OCI-LY7 (cell line): ENCODE data around the gene DCTN1. TPM values are rescaled to one million over a fixed set of nuclear protein-coding genes. Genes with fewer than 3 reads are reported as not detected.

Experiments used
- BruUV-seq: library from RNA; stranded (reverse); fragments of 400-500 nt; replicated peaks from 2 replicates; lab custom pipeline; 2021; lab: Mats Ljungman, UMichigan
- CTCF ChIA-PET: fragments of 300-600 bp; sonication (Branson Sonifier 250); formaldehyde crosslinking; loops from one replicate; lab custom pipeline; 2022; ENCODE audit warnings: antibody characterized with exemption; ENCODE audit not compliant: unreplicated experiment; lab: Charles Lee
- POLR2A ChIA-PET: fragments of 300-600 bp; sonication (Branson Sonifier 250); formaldehyde crosslinking; loops from one replicate; lab custom pipeline; 2022; ENCODE audit warnings: antibody characterized with exemption; lab: Charles Lee
- DNase-seq: peaks from one replicate; pipeline ENCODE4 v3.0.0-alpha.2; 2015; ENCODE audit warnings: low spot score
- H2AFZ ChIP-seq: fragments of 200-600 bp; sonication (generic), shearing (Covaris generic); 2 replicates; pipeline ENCODE4 v1.6.1; 2014; ENCODE audit warnings: mild to moderate bottlenecking, antibody characterized with exemption, low read length, moderate library complexity
- H3K27ac ChIP-seq: fragments of 200-600 bp; sonication (generic); 2 replicates; pipeline ENCODE4 v1.5.1; 2014; ENCODE audit warnings: mixed run types, low read depth, mild to moderate bottlenecking, moderate library complexity, low read length, inconsistent platforms; ENCODE audit not compliant: poor library complexity, severe bottlenecking
- H3K36me3 ChIP-seq: fragments of 200-600 bp; sonication (generic); 2 replicates; pipeline ENCODE4 v1.6.1; 2014; ENCODE audit warnings: mild to moderate bottlenecking, antibody characterized with exemption, low read length, moderate library complexity, mixed read lengths; ENCODE audit not compliant: insufficient read depth
- H3K4me1 ChIP-seq: fragments of 200-600 bp; sonication (generic); 2 replicates; pipeline ENCODE4 v1.5.1; 2014; ENCODE audit warnings: mild to moderate bottlenecking, low read length; ENCODE audit not compliant: insufficient read depth, poor library complexity, severe bottlenecking
- H3K4me2 ChIP-seq: fragments of 200-600 bp; sonication (generic); 2 replicates; pipeline ENCODE4 v1.6.1; 2014; ENCODE audit warnings: mild to moderate bottlenecking, low read length
- H3K4me3 ChIP-seq: fragments of 200-600 bp; sonication (generic); 2 replicates; pipeline ENCODE4 v1.5.1; 2014; ENCODE audit warnings: mild to moderate bottlenecking, low read depth, low read length; ENCODE audit not compliant: poor library complexity, severe bottlenecking
- H3K79me2 ChIP-seq: fragments of 200-600 bp; sonication (generic); 2 replicates; pipeline ENCODE4 v1.6.1; 2016; ENCODE audit warnings: low read depth, mild to moderate bottlenecking, low read length, moderate library complexity, mixed read lengths; ENCODE audit not compliant: insufficient read depth
- H3K9me2 ChIP-seq: fragments of 200-600 bp; sonication (generic); 2 replicates; pipeline ENCODE4 v1.6.1; 2016; ENCODE audit warnings: mild to moderate bottlenecking, low read length, mixed read lengths; ENCODE audit not compliant: insufficient read depth
- H3K9me3 ChIP-seq: fragments of 200-600 bp; sonication (generic); 2 replicates; pipeline ENCODE4 v1.6.1; 2014; ENCODE audit warnings: mild to moderate bottlenecking, mixed run types, low read length, mixed read lengths
- H4K20me1 ChIP-seq: fragments of 200-600 bp; sonication (generic); 2 replicates; pipeline ENCODE4 v1.6.1; 2014; ENCODE audit warnings: mild to moderate bottlenecking, antibody characterized with exemption, low read length, moderate library complexity, mixed read lengths; ENCODE audit not compliant: insufficient read depth
- CTCF ChIP-seq: fragments of 200-600 bp; sonication (generic); conservative IDR thresholded peaks from 2 replicates; pipeline ENCODE4 v1.5.1; 2014; ENCODE audit warnings: mild to moderate bottlenecking, antibody characterized with exemption, low read length, moderate library complexity, mixed read lengths
- EZH2phosphoT487 ChIP-seq: fragments of 200-600 bp; sonication (generic); IDR thresholded peaks from 2 replicates; pipeline ENCODE4 v1.6.1; 2018; ENCODE audit warnings: low read depth, borderline replicate concordance, mild to moderate bottlenecking, mixed run types, antibody characterized with exemption, low read length, moderate library complexity, mixed read lengths
- intact Hi-C: fragments of 100-400 bp; cut with micrococcal nuclease; formaldehyde crosslinking; loops from one replicate; pipeline ENCODE4 v1.10.0; 2022; ENCODE audit not compliant: unreplicated experiment
- small RNA-seq: library from RNA; depleted of rRNA; stranded (forward); fragments of <200 nt; gene quantifications from one replicate; pipeline ENCODE3, GENCODE V24; 2014
- total RNA-seq, 2 experiments: library from RNA; depleted of rRNA in 1 of 2; stranded (reverse); fragments of >200 nt in 1 of 2; shearing (Covaris generic) in 1 of 2; gene quantifications; 2 replicates each; pipeline ENCODE4 v1.2.3, GENCODE V29; 2014 to 2022

Gene DCTN1
- total RNA-seq, 2 experiments from 2014 or later, result 45.5 to 100 TPM

GRCh38 chr2:74312913-74313312 lies 67.2 kb downstream of the DCTN1 start:
- Histone ChIP-seq H4K20me1 (no peaks in the 10 kb centered on the region), H3K4me2 (no peak overlapping the region), H3K27ac (no peak overlapping the region), H3K9me3 (no peaks in the 10 kb centered on the region), H3K4me1 (no peaks in the 10 kb centered on the region), H3K36me3 (no peaks in the 10 kb centered on the region), H3K4me3 (no peak overlapping the region), H3K9me2 (no peaks in the 10 kb centered on the region), H3K79me2 (no peaks in the 10 kb centered on the region), H2AFZ (no peak overlapping the region)
- TF ChIP-seq CTCF, result no peak
- no peak for TF ChIP-seq EZH2phosphoT487
- ChIA-PET CTCF (no interaction called here), POLR2A (interaction anchor here (1.6 kb wide), 1 partner anchor 12 kb away, joined by 4 read pairs; no protein-coding TSS in a partner anchor)
- intact Hi-C loops, result no loop called here
- DNase-seq, result no peak
- no TSS peak for BruUV-seq

Small RNA genes within 50 kb of the gene (small RNA-seq; reads per million reads assigned to genes)
- gene RNU6-542P, result not detected
- not detected for gene TAF13P2

Other genes with a start within 250 kb of the DCTN1 start
- 33.6 and 45.8 TPM in 2 replicates for gene BOLA3, start 232.4 kb downstream of the DCTN1 start, total RNA-seq (2014; rRNA removed; shearing (Covaris generic))
- 48.3 and 53.3 TPM in 2 replicates for gene BOLA3, start 232.4 kb downstream of the DCTN1 start, total RNA-seq (2022)
- 79.1 and 110 TPM in 2 replicates for gene MOB1A, start 201.4 kb downstream of the DCTN1 start, total RNA-seq (2014; rRNA removed; shearing (Covaris generic))
- 144 and 149 TPM in 2 replicates for gene MOB1A, start 201.4 kb downstream of the DCTN1 start, total RNA-seq (2022)
- gene MTHFD2, start 181.7 kb downstream of the DCTN1 start, total RNA-seq (2014; rRNA removed; shearing (Covaris generic)), result 220 and 250 TPM in 2 replicates
- 365 and 375 TPM in 2 replicates for gene MTHFD2, start 181.7 kb downstream of the DCTN1 start, total RNA-seq (2022)
- 1.1 and 1.2 TPM in 2 replicates for gene SLC4A5, start 36.9 kb downstream of the DCTN1 start, total RNA-seq (2014; rRNA removed; shearing (Covaris generic))
- gene SLC4A5, start 36.9 kb downstream of the DCTN1 start, total RNA-seq (2022), result 3.4 and 7.0 TPM in 2 replicates
- 3.2 and 5.5 TPM in 2 replicates for gene C2orf81, start 41.3 kb upstream of the DCTN1 start, total RNA-seq (2014; rRNA removed; shearing (Covaris generic))
- gene C2orf81, start 41.3 kb upstream of the DCTN1 start, total RNA-seq (2022), result 20.7 and 22.5 TPM in 2 replicates
- 55.5 and 64.7 TPM in 2 replicates for gene WDR54, start 41.4 kb upstream of the DCTN1 start, total RNA-seq (2014; rRNA removed; shearing (Covaris generic))
- gene WDR54, start 41.4 kb upstream of the DCTN1 start, total RNA-seq (2022), result 82.5 and 89.5 TPM in 2 replicates
- 1.3 and 2.3 TPM in 2 replicates for gene RTKN, start 61.6 kb upstream of the DCTN1 start, total RNA-seq (2014; rRNA removed; shearing (Covaris generic))
- gene RTKN, start 61.6 kb upstream of the DCTN1 start, total RNA-seq (2022), result 5.4 and 7.7 TPM in 2 replicates
- gene INO80B, start 74.8 kb upstream of the DCTN1 start, total RNA-seq (2014; rRNA removed; shearing (Covaris generic)), result 29.2 and 38.7 TPM in 2 replicates
- gene INO80B, start 74.8 kb upstream of the DCTN1 start, total RNA-seq (2022), result 43.1 and 44.5 TPM in 2 replicates
- 70.7 and 70.8 TPM in 2 replicates for gene WBP1, start 78.1 kb upstream of the DCTN1 start, total RNA-seq (2014; rRNA removed; shearing (Covaris generic))
- 68.8 and 83.8 TPM in 2 replicates for gene WBP1, start 78.1 kb upstream of the DCTN1 start, total RNA-seq (2022)
- 46.9 and 51.3 TPM in 2 replicates for gene MOGS, start 85.1 kb upstream of the DCTN1 start, total RNA-seq (2014; rRNA removed; shearing (Covaris generic))
- 50.1 and 52.7 TPM in 2 replicates for gene MOGS, start 85.1 kb upstream of the DCTN1 start, total RNA-seq (2022)
- 46.1 and 85.7 TPM in 2 replicates for gene MRPL53, start 92.4 kb upstream of the DCTN1 start, total RNA-seq (2014; rRNA removed; shearing (Covaris generic))
- gene MRPL53, start 92.4 kb upstream of the DCTN1 start, total RNA-seq (2022), result 90.0 and 102 TPM in 2 replicates
- gene CCDC142, start 102.7 kb upstream of the DCTN1 start, total RNA-seq (2014; rRNA removed; shearing (Covaris generic)), result 52.3 and 53.0 TPM in 2 replicates
- 42.5 and 52.0 TPM in 2 replicates for gene CCDC142, start 102.7 kb upstream of the DCTN1 start, total RNA-seq (2022)
- gene TTC31, start 102.8 kb upstream of the DCTN1 start, total RNA-seq (2014; rRNA removed; shearing (Covaris generic)), result 34.6 and 49.5 TPM in 2 replicates
- gene TTC31, start 102.8 kb upstream of the DCTN1 start, total RNA-seq (2022), result 31.5 and 37.4 TPM in 2 replicates
- not detected in 2 replicates for gene LBX2, start 119.3 kb upstream of the DCTN1 start, total RNA-seq (2014; rRNA removed; shearing (Covaris generic))
- gene LBX2, start 119.3 kb upstream of the DCTN1 start, total RNA-seq (2022), result not detected in 2 replicates
- gene PCGF1, start 127.4 kb upstream of the DCTN1 start, total RNA-seq (2014; rRNA removed; shearing (Covaris generic)), result 9.9 and 16.7 TPM in 2 replicates
- gene PCGF1, start 127.4 kb upstream of the DCTN1 start, total RNA-seq (2022), result 15.9 and 21.5 TPM in 2 replicates
- not detected in 2 replicates for gene TLX2, start 134.1 kb upstream of the DCTN1 start, total RNA-seq (2014; rRNA removed; shearing (Covaris generic))
- not detected in 2 replicates for gene TLX2, start 134.1 kb upstream of the DCTN1 start, total RNA-seq (2022)
- gene DQX1, start 145.9 kb upstream of the DCTN1 start, total RNA-seq (2014; rRNA removed; shearing (Covaris generic)), result 0.32 and 0.54 TPM in 2 replicates
- gene DQX1, start 145.9 kb upstream of the DCTN1 start, total RNA-seq (2022), result 0.76 and 1.8 TPM in 2 replicates
- 163 and 188 TPM in 2 replicates for gene AUP1, start 149.4 kb upstream of the DCTN1 start, total RNA-seq (2014; rRNA removed; shearing (Covaris generic))
- gene AUP1, start 149.4 kb upstream of the DCTN1 start, total RNA-seq (2022), result 121 and 122 TPM in 2 replicates
- 54.8 and 60.4 TPM in 2 replicates for gene HTRA2, start 149.6 kb upstream of the DCTN1 start, total RNA-seq (2014; rRNA removed; shearing (Covaris generic))
- gene HTRA2, start 149.6 kb upstream of the DCTN1 start, total RNA-seq (2022), result 50.7 and 59.4 TPM in 2 replicates
- gene LOXL3, start 173.6 kb upstream of the DCTN1 start, total RNA-seq (2014; rRNA removed; shearing (Covaris generic)), result 0.72 and 0.98 TPM in 2 replicates
- 0.21 and 0.79 TPM in 2 replicates for gene LOXL3, start 173.6 kb upstream of the DCTN1 start, total RNA-seq (2022)
- gene DOK1, start 174.4 kb upstream of the DCTN1 start, total RNA-seq (2014; rRNA removed; shearing (Covaris generic)), result 13.4 and 19.3 TPM in 2 replicates
- gene DOK1, start 174.4 kb upstream of the DCTN1 start, total RNA-seq (2022), result 9.5 and 9.7 TPM in 2 replicates